ENCODE data around the gene ETFDH. TPM values are rescaled to one million over a fixed set of nuclear protein-coding genes. Genes with fewer than 3 reads are reported as not detected.

Gene ETFDH
- total and polyA plus RNA-seq, 9 of the 15 experiments (the other 6 are each of a cell fraction or from before 2014, with no cell fraction given), result 14.6 to 33.6 (median 25.9) TPM

- TF ChIP-seq NR4A1 (CRISPR knock-in tag; IDR thresholded peaks at IDR 0.05) (no peak), NR4A1 (tag; IDR thresholded peaks at IDR 0.05) (no peak), PHB (CRISPR knock-in tag; IDR thresholded peaks at IDR 0.05) (0 out of 2 replicates have a peak, but pooled peaks have one; percentile 28), CEBPB (tag; IDR thresholded peaks at IDR 0.05) (no peak), ETS2 (tag; IDR thresholded peaks at IDR 0.05; ENCODE audit: borderline replicate concordance, poor library complexity, severe bottlenecking) (no peak), SIN3B (IDR thresholded peaks at IDR 0.05; ENCODE audit: low read depth) (peak; percentile 35; the same call in 1 of the 2 replicates), FOXP1 (CRISPR knock-in tag; IDR thresholded peaks at IDR 0.05) (peak; percentile 95), ETV6 (IDR thresholded peaks at IDR 0.05; ENCODE audit: borderline replicate concordance in 1 of 2, low read depth in 2 of 2, low read length in 1 of 2) (peak; percentile 76 to 78; a peak in 2 of 4 replicates), ETV6 (CRISPR knock-in tag; IDR thresholded peaks at IDR 0.05; ENCODE audit: borderline replicate concordance) (no peak), PTBP1 (IDR thresholded peaks at IDR 0.05; ENCODE audit: low read depth, low read length) (no peak), NR3C1 (CRISPR knock-in tag; IDR thresholded peaks at IDR 0.05) (no peak), GATAD2B (IDR thresholded peaks at IDR 0.05; ENCODE audit: borderline replicate concordance) (no peak), HSF4 (CRISPR knock-in tag; IDR thresholded peaks at IDR 0.05; ENCODE audit: borderline replicate concordance) (no peak), ZNF124 (CRISPR knock-in tag; IDR thresholded peaks at IDR 0.05) (no peak), KDM2B (CRISPR knock-in tag; IDR thresholded peaks at IDR 0.05) (no peak)
- TF ChIP-seq, protein P1, sequence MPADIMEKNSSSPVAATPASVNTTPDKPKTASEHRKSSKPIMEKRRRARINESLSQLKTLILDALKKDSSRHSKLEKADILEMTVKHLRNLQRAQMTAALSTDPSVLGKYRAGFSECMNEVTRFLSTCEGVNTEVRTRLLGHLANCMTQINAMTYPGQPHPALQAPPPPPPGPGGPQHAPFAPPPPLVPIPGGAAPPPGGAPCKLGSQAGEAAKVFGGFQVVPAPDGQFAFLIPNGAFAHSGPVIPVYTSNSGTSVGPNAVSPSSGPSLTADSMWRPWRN (IDR thresholded peaks at IDR 0.05; ENCODE audit: low read depth), result no peak
- TF ChIP-seq, protein P2, sequence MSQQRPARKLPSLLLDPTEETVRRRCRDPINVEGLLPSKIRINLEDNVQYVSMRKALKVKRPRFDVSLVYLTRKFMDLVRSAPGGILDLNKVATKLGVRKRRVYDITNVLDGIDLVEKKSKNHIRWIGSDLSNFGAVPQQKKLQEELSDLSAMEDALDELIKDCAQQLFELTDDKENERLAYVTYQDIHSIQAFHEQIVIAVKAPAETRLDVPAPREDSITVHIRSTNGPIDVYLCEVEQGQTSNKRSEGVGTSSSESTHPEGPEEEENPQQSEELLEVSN (IDR thresholded peaks at IDR 0.05; ENCODE audit: borderline replicate concordance in 1 of 2, extremely low read depth in 1 of 2, insufficient read depth in 1 of 2, insufficient read length in 1 of 2, low read depth in 1 of 2, low read length in 1 of 2, poor library complexity in 1 of 2, severe bottlenecking in 1 of 2), result peak; percentile 91 to 98
- TF ChIP-seq, protein P3, sequence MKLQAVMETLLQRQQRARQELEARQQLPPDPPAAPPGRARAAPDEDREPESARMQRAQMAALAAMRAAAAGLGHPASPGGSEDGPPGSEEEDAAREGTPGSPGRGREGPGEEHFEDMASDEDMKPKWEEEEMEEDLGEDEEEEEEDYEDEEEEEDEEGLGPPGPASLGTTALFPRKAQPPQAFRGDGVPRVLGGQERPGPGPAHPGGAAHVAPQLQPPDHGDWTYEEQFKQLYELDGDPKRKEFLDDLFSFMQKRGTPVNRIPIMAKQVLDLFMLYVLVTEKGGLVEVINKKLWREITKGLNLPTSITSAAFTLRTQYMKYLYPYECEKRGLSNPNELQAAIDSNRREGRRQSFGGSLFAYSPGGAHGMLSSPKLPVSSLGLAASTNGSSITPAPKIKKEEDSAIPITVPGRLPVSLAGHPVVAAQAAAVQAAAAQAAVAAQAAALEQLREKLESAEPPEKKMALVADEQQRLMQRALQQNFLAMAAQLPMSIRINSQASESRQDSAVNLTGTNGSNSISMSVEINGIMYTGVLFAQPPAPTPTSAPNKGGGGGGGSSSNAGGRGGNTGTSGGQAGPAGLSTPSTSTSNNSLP (IDR thresholded peaks at IDR 0.05; ENCODE audit: borderline replicate concordance, low read depth, low read length), result no peak
- TF ChIP-seq, protein P4, sequence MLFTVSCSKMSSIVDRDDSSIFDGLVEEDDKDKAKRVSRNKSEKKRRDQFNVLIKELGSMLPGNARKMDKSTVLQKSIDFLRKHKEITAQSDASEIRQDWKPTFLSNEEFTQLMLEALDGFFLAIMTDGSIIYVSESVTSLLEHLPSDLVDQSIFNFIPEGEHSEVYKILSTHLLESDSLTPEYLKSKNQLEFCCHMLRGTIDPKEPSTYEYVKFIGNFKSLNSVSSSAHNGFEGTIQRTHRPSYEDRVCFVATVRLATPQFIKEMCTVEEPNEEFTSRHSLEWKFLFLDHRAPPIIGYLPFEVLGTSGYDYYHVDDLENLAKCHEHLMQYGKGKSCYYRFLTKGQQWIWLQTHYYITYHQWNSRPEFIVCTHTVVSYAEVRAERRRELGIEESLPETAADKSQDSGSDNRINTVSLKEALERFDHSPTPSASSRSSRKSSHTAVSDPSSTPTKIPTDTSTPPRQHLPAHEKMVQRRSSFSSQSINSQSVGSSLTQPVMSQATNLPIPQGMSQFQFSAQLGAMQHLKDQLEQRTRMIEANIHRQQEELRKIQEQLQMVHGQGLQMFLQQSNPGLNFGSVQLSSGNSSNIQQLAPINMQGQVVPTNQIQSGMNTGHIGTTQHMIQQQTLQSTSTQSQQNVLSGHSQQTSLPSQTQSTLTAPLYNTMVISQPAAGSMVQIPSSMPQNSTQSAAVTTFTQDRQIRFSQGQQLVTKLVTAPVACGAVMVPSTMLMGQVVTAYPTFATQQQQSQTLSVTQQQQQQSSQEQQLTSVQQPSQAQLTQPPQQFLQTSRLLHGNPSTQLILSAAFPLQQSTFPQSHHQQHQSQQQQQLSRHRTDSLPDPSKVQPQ (CRISPR knock-in tag; IDR thresholded peaks at IDR 0.05; ENCODE audit: borderline replicate concordance), result no peak
Observed at GRCh38 chr4:158722917-158723793, 51.1 kb downstream of the ETFDH start, which contains the start of gene PPID (continued).

Data from K562 (cell line).